NCI-H2107 treated with DMSO at 0.1 percent for 48 hours (cell line): ENCODE results near the gene PTPRE.

Experiments
- DNase-seq: peaks from one replicate; lab custom pipeline; 2025; ENCODE audit not compliant: unreplicated experiment; lab: John Stamatoyannopoulos, UW

PTPRE gene

GRCh38 chr10:128056303-128057050 is 149.6 kb downstream of the PTPRE start:
- no peak for DNase-seq

GRCh38 chr10:128058106-128058749 is 151.3 kb downstream of the PTPRE start:
- no peak for DNase-seq

GRCh38 chr10:128058750-128059134 is 151.8 kb downstream of the PTPRE start:
- DNase-seq, result no peak

- no peak for DNase-seq
Observed at GRCh38 chr10:128059266-128059981, 152.5 kb downstream of the PTPRE start.

GRCh38 chr10:128059982-128060293 is 153.0 kb downstream of the PTPRE start:
- no peak for DNase-seq

- no peak for DNase-seq
Observed at GRCh38 chr10:128060341-128061250, 153.7 kb downstream of the PTPRE start.

GRCh38 chr10:128061306-128062300 is 154.7 kb downstream of the PTPRE start:
- DNase-seq, result no peak

GRCh38 chr10:128062331-128062880 is 155.5 kb downstream of the PTPRE start:
- no peak for DNase-seq

- DNase-seq, result no peak
Observed at GRCh38 chr10:128062881-128063563, 156.1 kb downstream of the PTPRE start.

- no peak for DNase-seq
Observed at GRCh38 chr10:128063736-128064107, 156.8 kb downstream of the PTPRE start.

GRCh38 chr10:128064108-128064969 is 157.4 kb downstream of the PTPRE start:
- no peak for DNase-seq

GRCh38 chr10:128064970-128065580 is 158.2 kb downstream of the PTPRE start:
- DNase-seq, result no peak

- DNase-seq, result no peak
Observed at GRCh38 chr10:128065881-128066534, 159.1 kb downstream of the PTPRE start.

- DNase-seq, result no peak
Observed at GRCh38 chr10:128066870-128067382, 160.0 kb downstream of the PTPRE start.

GRCh38 chr10:128067691-128068397 is 160.9 kb downstream of the PTPRE start:
- no peak for DNase-seq
